ENCODE results near the gene GCH1. TPM values are rescaled to one million over a fixed set of nuclear protein-coding genes. Genes with fewer than 3 reads are reported as not detected.
"Not testable (repeated sequence)": the region's sequence is repeated elsewhere in the genome, so short reads cannot be mapped to it uniquely, and the experiment has no call there.

Gene GCH1
- total and polyA plus RNA-seq, 4 donors = 7.2 to 44.9 (median 14.8) TPM

GRCh38 chr14:54929556-54929955 lies 26.9 kb upstream of the GCH1 start:
- H3K4me3 ChIP-seq = no peak overlapping the region
- no peaks in the 10 kb centered on the region for H3K4me1 ChIP-seq (ENCODE audit: control insufficient read depth in 5 of 5, insufficient read depth in 5 of 5, low read length in 5 of 5)
- no peaks in the 10 kb centered on the region for H3K36me3 ChIP-seq (ENCODE audit: control insufficient read depth in 4 of 4, insufficient read depth in 4 of 4, low read length in 4 of 4)
- no peak overlapping the region for H3K9ac ChIP-seq (ENCODE audit: insufficient read depth in 1 of 2, low read length in 2 of 2)
- no peak for TF ChIP-seq CTCF (IDR thresholded peaks at IDR 0.05; ENCODE audit: control extremely low read depth, extremely low read depth)
- no peak overlapping the region for H3K27ac ChIP-seq (ENCODE audit: low read depth in 1 of 2, low read length in 1 of 2)
- no peaks in the 10 kb centered on the region for H3K27me3 ChIP-seq (ENCODE audit: control insufficient read depth in 3 of 3, insufficient read depth in 3 of 3, low read length in 2 of 3)
- DNase-seq (no peak), ATAC-seq (ENCODE audit: insufficient read depth, low FRiP score) (no peak)
- H3K9me3 ChIP-seq (ENCODE audit: control insufficient read depth in 4 of 4, insufficient read depth in 3 of 4, low read length in 3 of 4) = no peaks in the 10 kb centered on the region

- H3K4me3 ChIP-seq = no peak overlapping the region
- TF ChIP-seq CTCF (IDR thresholded peaks at IDR 0.05; ENCODE audit: control extremely low read depth, extremely low read depth) = no peak
- H3K27ac ChIP-seq (ENCODE audit: low read depth in 1 of 2, low read length in 1 of 2) = no peak overlapping the region
- no peak overlapping the region for H3K9ac ChIP-seq (ENCODE audit: insufficient read depth in 1 of 2, low read length in 2 of 2)
- no peaks in the 10 kb centered on the region for H3K27me3 ChIP-seq (ENCODE audit: control insufficient read depth in 3 of 3, insufficient read depth in 3 of 3, low read length in 2 of 3)
- H3K36me3 ChIP-seq (ENCODE audit: control insufficient read depth in 4 of 4, insufficient read depth in 4 of 4, low read length in 4 of 4) = no peaks in the 10 kb centered on the region
- ATAC-seq (ENCODE audit: insufficient read depth, low FRiP score) (no peak), DNase-seq (no peak)
- no peaks in the 10 kb centered on the region for H3K4me1 ChIP-seq (ENCODE audit: control insufficient read depth in 5 of 5, insufficient read depth in 5 of 5, low read length in 5 of 5)
- H3K9me3 ChIP-seq (ENCODE audit: control insufficient read depth in 4 of 4, insufficient read depth in 3 of 4, low read length in 3 of 4) = no peaks in the 10 kb centered on the region
Measured at GRCh38 chr14:54928216-54928615, 25.6 kb upstream of the GCH1 start.

GRCh38 chr14:54927551-54927950 lies 24.9 kb upstream of the GCH1 start:
- no peaks in the 10 kb centered on the region for H3K27me3 ChIP-seq (ENCODE audit: control insufficient read depth in 3 of 3, insufficient read depth in 3 of 3, low read length in 2 of 3)
- peaks cover 0 to 2% (median 0%) of the 10 kb centered on the region in 5 donors for H3K4me1 ChIP-seq (ENCODE audit: control insufficient read depth in 5 of 5, insufficient read depth in 5 of 5, low read length in 5 of 5)
- no peaks in the 10 kb centered on the region for H3K36me3 ChIP-seq (ENCODE audit: control insufficient read depth in 4 of 4, insufficient read depth in 4 of 4, low read length in 4 of 4)
- DNase-seq (no peak), ATAC-seq (ENCODE audit: insufficient read depth, low FRiP score) (no peak)
- no peak overlapping the region for H3K9ac ChIP-seq (ENCODE audit: insufficient read depth in 1 of 2, low read length in 2 of 2)
- no peak for TF ChIP-seq CTCF (IDR thresholded peaks at IDR 0.05; ENCODE audit: control extremely low read depth, extremely low read depth)
- H3K9me3 ChIP-seq (ENCODE audit: control insufficient read depth in 4 of 4, insufficient read depth in 3 of 4, low read length in 3 of 4) = no peaks in the 10 kb centered on the region
- WGBS, 2 donors = 90 to 95% methylated on average over 1 of the region's 1 CpG
- H3K4me3 ChIP-seq = no peak overlapping the region
- H3K27ac ChIP-seq (ENCODE audit: low read depth in 1 of 2, low read length in 1 of 2) = no peak overlapping the region

- H3K36me3 ChIP-seq (ENCODE audit: control insufficient read depth in 4 of 4, insufficient read depth in 4 of 4, low read length in 4 of 4); ATAC-seq (ENCODE audit: insufficient read depth, low FRiP score); H3K9me3 ChIP-seq (ENCODE audit: control insufficient read depth in 4 of 4, insufficient read depth in 3 of 4, low read length in 3 of 4); DNase-seq; H3K4me3 ChIP-seq; H3K27me3 ChIP-seq (ENCODE audit: control insufficient read depth in 3 of 3, insufficient read depth in 3 of 3, low read length in 2 of 3); H3K27ac ChIP-seq (ENCODE audit: low read depth in 1 of 2, low read length in 1 of 2); H3K4me1 ChIP-seq (ENCODE audit: control insufficient read depth in 5 of 5, insufficient read depth in 5 of 5, low read length in 5 of 5); H3K9ac ChIP-seq (ENCODE audit: insufficient read depth in 1 of 2, low read length in 2 of 2): not testable (repeated sequence)
- WGBS, 2 donors = 91% methylated on average over 5 of the region's 5 CpGs
Measured at GRCh38 chr14:54926570-54926969, 23.9 kb upstream of the GCH1 start.
